ENCODE results near the gene STYXL1.

Gene STYXL1

GRCh38 chr7:75951506-75951905 lies 96.3 kb downstream of the STYXL1 start:
- no peak for DNase-seq

GRCh38 chr7:75950111-75950681 lies 97.6 kb downstream of the STYXL1 start:
- DNase-seq = no peak

- DNase-seq = no peak
Observed at GRCh38 chr7:75948179-75948578, 99.6 kb downstream of the STYXL1 start.

Data from stimulated activated naive CD4-positive, alpha-beta T cell treated with Interleukin-2 at 50 U/mL for 16 hours (primary cell).